Stomach (tissue), 9 donors: ENCODE data around the gene ORAI3. TPM values are rescaled to one million over a fixed set of nuclear protein-coding genes. Genes with fewer than 3 reads are reported as not detected.

Experiments
- DNase-seq, 2 donors: peaks; one replicate each; pipeline versions ENCODE4 v3.0.0 to v3.0.0-alpha.2; 2013 to 2019
- H3K27ac ChIP-seq, 5 donors: fragments of 200-600 bp in 4 of 5; sonication (generic) in 4 of 5; one replicate each; pipeline ENCODE4 v1.5.1; 2013 to 2019; ENCODE audit warnings: mild to moderate bottlenecking in 1 of 5, moderate library complexity in 1 of 5
- H3K27me3 ChIP-seq, 3 donors: fragments of 200-600 bp; sonication (generic); one replicate each; pipeline ENCODE4 v1.5.1; 2017 to 2019; ENCODE audit warnings: mixed run types in 1 of 3
- H3K36me3 ChIP-seq, 4 donors: fragments of 200-600 bp; sonication (generic); 1 replicate in 3 of 4; 2 replicates in 1 of 4; pipeline ENCODE4 v1.5.1; 2016 to 2019
- H3K4me1 ChIP-seq, 4 donors: fragments of 200-600 bp; sonication (generic); one replicate each; pipeline ENCODE4 v1.5.1; 2016 to 2019
- H3K4me3 ChIP-seq, 4 donors: fragments of 200-600 bp; sonication (generic) in 3 of 4; one replicate each; pipeline ENCODE4 v1.5.1; 2016 to 2019; ENCODE audit warnings: mild to moderate bottlenecking in 1 of 4
- H3K9me3 ChIP-seq, 4 donors: fragments of 200-600 bp; sonication (generic); one replicate each; pipeline ENCODE4 v1.5.1; 2016 to 2019
- EP300 ChIP-seq: sonication (generic); formaldehyde crosslinking; IDR thresholded peaks from one replicate; pipeline ENCODE4 v1.6.1; 2017; ENCODE audit warnings: antibody characterized with exemption
- POLR2A ChIP-seq, 4 donors: fragments of 450-650 bp; IDR thresholded peaks; one replicate each; pipeline ENCODE4 v1.6.1; 2016; ENCODE audit warnings: antibody characterized with exemption in 4 of 4, control low read depth in 2 of 4, mild to moderate bottlenecking in 1 of 4, moderate library complexity in 1 of 4
- POLR2AphosphoS5 ChIP-seq, 3 donors: sonication (generic); formaldehyde crosslinking; IDR thresholded peaks; one replicate each; pipeline ENCODE4 v1.6.1; 2016; ENCODE audit warnings: antibody characterized with exemption in 3 of 3
- WGBS, 5 donors: extraction: QIAGEN DNeasy Blood & Tissue Kit in 3 of 5; methylation state at CpG; one replicate each; pipeline versions ENCODE4 v1.1.5 to v1.1.7; 2013 to 2018; 5-methylcytosine and 5-hydroxymethylcytosine counted together
- intact Hi-C: fragments of 100-400 bp; cut with DNase I; formaldehyde crosslinking; loops from one replicate; pipeline ENCODE4 v1.15.1; 2023; ENCODE audit warnings: low total_unique reads
- polyA plus RNA-seq, 3 donors: library from polyadenylated mRNA; stranded (reverse); fragments of 200-250 nt; gene quantifications; one replicate each; pipeline ENCODE4 v1.2.3, GENCODE V29; 2013
- total RNA-seq, 5 donors: library from RNA; depleted of rRNA; stranded (reverse); fragments of >200 nt; gene quantifications; one replicate each; pipeline versions ENCODE4 v1.1.0 to v1.2.3, GENCODE V29; 2014 to 2016
- TF ChIP-seq, protein P1 (sequence below), 7 experiments: fragments of 450-650 bp in 4 of 7; fragments of 200-600 bp in 3 of 7; sonication (generic) in 3 of 7; IDR thresholded peaks; one replicate each; pipeline ENCODE4 v1.5.1; 2016 to 2019; ENCODE audit warnings: antibody characterized with exemption in 7 of 7, control low read depth in 2 of 7, mild to moderate bottlenecking in 1 of 7
- donor health status: healthy with polysubstance abuse.
- donor health status: Bipolar disorder and iron deficiency.
- donor health status: healthy.

The ORAI3 gene
- total and polyA plus RNA-seq, 8 donors = 6.7 to 26.0 (median 10.5) TPM; not detected in 1

DNA sequence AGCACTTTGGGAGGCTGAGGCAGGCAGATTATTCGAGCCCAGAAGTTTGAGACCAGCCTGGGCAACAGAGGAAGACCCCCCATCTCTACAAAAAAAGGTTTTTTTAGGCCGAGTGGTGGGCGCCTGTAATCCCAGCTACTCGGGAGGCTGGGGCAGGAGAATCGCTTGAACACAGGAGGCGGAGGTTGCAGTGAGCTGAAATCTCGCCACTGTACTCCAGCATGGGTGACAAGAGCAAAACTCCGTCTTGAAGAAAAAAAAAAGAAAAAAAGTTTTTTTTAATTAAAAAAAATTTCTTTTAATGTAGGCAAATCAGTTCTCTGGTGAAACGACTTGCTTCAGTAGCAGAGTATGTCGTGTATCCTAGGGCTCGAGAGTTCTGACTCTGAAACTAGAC, 47.1 kb downstream of the ORAI3 start:
- no peak for DNase-seq
- no peaks in the 10 kb centered on the region for H3K9me3 ChIP-seq
- intact Hi-C loops = no loop called here
- WGBS, 5 donors = 78 to 84% (median 80%) methylated on average over 11 of the region's 11 CpGs
- H3K27ac ChIP-seq = peak overlapping the region in 4 of 5 donors; percentile 73 to 82 (median 80)
- H3K4me1 ChIP-seq = peaks cover 14 to 19% (median 16%) of the 10 kb centered on the region in 4 donors
- no peak overlapping the region for H3K4me3 ChIP-seq
- peaks cover 0 to 12% (median 5%) of the 10 kb centered on the region in 3 donors for H3K27me3 ChIP-seq
- H3K36me3 ChIP-seq = no peaks in the 10 kb centered on the region
- TF ChIP-seq, protein P1, sequence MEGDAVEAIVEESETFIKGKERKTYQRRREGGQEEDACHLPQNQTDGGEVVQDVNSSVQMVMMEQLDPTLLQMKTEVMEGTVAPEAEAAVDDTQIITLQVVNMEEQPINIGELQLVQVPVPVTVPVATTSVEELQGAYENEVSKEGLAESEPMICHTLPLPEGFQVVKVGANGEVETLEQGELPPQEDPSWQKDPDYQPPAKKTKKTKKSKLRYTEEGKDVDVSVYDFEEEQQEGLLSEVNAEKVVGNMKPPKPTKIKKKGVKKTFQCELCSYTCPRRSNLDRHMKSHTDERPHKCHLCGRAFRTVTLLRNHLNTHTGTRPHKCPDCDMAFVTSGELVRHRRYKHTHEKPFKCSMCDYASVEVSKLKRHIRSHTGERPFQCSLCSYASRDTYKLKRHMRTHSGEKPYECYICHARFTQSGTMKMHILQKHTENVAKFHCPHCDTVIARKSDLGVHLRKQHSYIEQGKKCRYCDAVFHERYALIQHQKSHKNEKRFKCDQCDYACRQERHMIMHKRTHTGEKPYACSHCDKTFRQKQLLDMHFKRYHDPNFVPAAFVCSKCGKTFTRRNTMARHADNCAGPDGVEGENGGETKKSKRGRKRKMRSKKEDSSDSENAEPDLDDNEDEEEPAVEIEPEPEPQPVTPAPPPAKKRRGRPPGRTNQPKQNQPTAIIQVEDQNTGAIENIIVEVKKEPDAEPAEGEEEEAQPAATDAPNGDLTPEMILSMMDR (IDR thresholded peaks at IDR 0.05) = no peak
- TF ChIP-seq EP300 = no peak

DNA sequence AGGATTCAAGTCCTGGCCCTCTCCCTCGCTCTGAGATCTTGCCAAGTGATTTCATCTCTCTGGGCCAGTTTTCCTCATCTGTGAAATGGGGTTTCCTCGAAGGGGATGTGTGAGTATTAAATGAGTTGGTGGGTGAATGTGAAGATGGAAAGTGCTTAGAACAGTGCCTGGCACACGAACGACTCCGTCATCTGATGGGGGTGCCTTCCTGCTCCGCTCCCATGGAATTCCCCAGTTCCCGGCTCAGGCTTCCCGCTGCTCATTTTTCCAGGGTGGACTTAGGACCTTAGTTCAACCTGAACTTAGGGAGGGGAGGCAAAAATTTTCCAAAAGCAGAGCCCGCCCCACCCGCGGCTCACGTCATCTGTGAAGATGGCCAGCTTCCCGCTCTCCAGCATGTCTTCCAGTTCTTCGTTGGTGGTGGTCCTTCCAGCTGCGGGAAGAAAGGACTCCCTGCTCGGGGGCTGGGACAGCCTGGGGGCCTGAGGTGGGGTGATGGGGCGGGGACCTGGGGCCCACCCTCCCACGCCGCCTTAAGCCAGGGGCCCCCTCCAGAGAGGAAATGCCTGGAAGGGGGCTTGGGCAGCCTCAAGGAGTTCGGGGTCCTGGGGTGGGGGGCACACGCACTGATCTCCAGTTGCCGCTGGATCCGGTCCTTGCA, 47.6 kb downstream of the ORAI3 start:
- intact Hi-C loops = no loop called here
- peak in 1 of 2 donors; percentile 65 for DNase-seq
- Histone ChIP-seq H3K27me3 (peaks cover 0 to 16% (median 5%) of the 10 kb centered on the region in 3 donors), H3K9me3 (no peaks in the 10 kb centered on the region), H3K27ac (peak overlapping the region; percentile 32 to 82 (median 77)), H3K36me3 (no peaks in the 10 kb centered on the region), H3K4me3 (peak overlapping the region; percentile 46 to 59 (median 52)), H3K4me1 (peaks cover 14 to 19% (median 16%) of the 10 kb centered on the region in 4 donors)
- 18 to 28% (median 20%) methylated on average over 10 to 23 of the region's 23 CpGs for WGBS, 5 donors
- TF ChIP-seq POLR2A (IDR thresholded peaks at IDR 0.05) (no peak), EP300 (no peak), POLR2AphosphoS5 (IDR thresholded peaks at IDR 0.05) (no peak)
- TF ChIP-seq, protein P1 (IDR thresholded peaks at IDR 0.05) = no peak

DNA sequence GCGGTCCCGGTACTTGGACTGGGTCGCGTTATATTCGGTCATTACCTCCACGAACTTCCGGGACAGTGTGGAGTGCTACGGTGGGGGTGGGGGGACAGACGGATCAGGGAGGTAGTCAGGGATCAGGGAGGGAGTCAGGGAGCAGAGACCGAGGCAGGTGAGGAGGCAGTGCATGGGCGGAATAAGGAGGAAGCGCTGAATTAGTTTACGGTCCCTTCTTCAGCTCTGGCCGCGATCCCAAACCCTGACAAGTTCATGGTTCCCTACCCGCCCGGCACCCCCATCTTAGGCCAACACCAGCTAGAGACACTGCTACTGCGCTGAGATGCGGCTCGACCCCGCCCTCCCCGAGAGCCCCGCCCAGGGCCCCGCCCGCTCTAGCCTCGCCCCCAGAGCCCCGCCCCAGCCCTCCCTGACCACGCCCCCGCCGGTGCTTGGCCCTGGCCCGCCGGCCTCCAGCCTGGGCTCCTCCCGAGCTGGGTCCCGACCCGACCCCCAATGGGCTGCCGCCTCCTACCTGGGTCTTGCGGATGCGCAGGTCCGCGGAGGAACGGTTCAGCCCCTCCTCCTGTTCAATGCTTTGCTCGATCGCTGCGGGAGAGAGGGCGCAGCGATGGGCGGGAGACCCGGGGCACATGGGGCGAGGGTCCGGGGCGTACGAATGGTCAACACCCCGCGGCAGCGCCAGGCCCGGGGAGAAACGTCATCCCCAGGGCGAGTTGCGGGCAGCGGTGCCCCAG, 48.3 kb downstream of the ORAI3 start:
- intact Hi-C loops = no loop called here

DNA sequence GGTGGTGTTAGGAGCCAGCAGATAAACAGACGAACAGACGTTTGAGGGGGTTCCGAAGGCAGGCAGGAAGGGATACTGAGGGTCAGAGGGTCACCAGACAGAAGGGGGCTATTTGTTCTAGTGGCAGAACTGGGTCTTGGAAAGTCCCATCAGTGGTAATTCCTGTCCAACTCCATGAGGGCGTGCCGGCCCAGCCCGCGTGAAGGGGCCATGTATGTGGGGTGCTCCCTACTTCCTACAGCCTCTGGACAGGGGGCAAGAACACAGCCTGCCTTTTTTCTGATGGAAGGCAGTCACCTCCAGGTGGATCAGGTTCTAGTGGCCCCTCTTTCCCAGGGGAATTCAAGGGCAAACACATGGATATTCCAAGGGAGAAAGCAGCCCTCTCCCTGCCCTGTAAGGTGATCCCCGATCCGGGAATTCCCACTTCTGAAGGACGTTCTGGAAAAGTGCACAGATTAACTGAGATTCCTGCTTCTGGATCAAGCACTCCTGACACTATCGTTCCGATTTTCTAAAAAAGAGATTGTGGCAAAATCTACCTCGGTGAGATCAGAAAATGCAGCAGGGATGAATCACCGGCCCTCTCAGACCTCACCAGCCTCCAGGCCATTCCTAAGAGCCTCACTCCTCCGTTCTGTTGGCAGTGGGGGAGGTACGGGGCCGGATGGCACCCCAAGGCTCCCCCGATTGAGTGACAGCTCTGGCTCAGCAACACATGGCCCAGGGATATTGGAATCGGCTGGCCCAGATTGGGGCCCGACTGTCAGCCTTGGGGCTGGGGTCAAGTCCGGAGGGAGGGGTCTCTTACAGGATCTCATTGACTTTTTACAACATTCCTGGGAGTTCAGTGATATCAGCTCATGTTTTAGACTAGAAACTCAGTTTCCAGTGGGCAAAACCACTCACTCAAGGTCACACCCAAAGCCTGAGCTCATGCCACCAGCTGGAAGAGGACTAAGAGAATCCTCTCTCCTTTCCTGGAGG, 49.1 kb downstream of the ORAI3 start:
- WGBS, 5 donors = 60 to 73% (median 63%) methylated on average over 14 to 21 of the region's 21 CpGs
- DNase-seq = no peak
- no peaks in the 10 kb centered on the region for H3K36me3 ChIP-seq
- peaks cover 0 to 27% (median 5%) of the 10 kb centered on the region in 3 donors for H3K27me3 ChIP-seq
- intact Hi-C loops = no loop called here
- no peaks in the 10 kb centered on the region for H3K9me3 ChIP-seq
- peak overlapping the region; percentile 46 to 59 (median 52) for H3K4me3 ChIP-seq
- H3K4me1 ChIP-seq = peaks cover 14 to 19% (median 16%) of the 10 kb centered on the region in 4 donors
- TF ChIP-seq EP300 = no peak
- TF ChIP-seq, protein P1 (IDR thresholded peaks at IDR 0.05) = no peak
- TF ChIP-seq POLR2A (IDR thresholded peaks at IDR 0.05) = no peak
- TF ChIP-seq POLR2AphosphoS5 (IDR thresholded peaks at IDR 0.05) = no peak
- H3K27ac ChIP-seq = peak overlapping the region in 4 of 5 donors; percentile 73 to 82 (median 80)

More for the DNA sequence above, 48.3 kb downstream of the ORAI3 start:
- Histone ChIP-seq H3K9me3 (no peaks in the 10 kb centered on the region), H3K4me1 (peaks cover 14 to 19% (median 16%) of the 10 kb centered on the region in 4 donors), H3K36me3 (no peaks in the 10 kb centered on the region), H3K4me3 (peak overlapping the region; percentile 46 to 59 (median 52)), H3K27me3 (peaks cover 0 to 23% (median 5%) of the 10 kb centered on the region in 3 donors), H3K27ac (peak overlapping the region; percentile 32 to 82 (median 77))
- 0 to 3% (median 2%) methylated on average over 17 to 60 of the region's 60 CpGs for WGBS, 5 donors
- peak; percentile 83 to 86 for DNase-seq
- TF ChIP-seq POLR2A (IDR thresholded peaks at IDR 0.05) = no peak
- peak in 2 of 3 donors; percentile 48 to 68 for TF ChIP-seq POLR2AphosphoS5 (IDR thresholded peaks at IDR 0.05)
